ENCODE results near the gene POU6F1.

The POU6F1 gene

GRCh38 chr12:51216642-51217041, 1.2 kb downstream of the POU6F1 start:
- 0 out of 2 replicates have a peak, but pooled peaks cover 3% of the 10 kb centered on the region for H3K4me1 ChIP-seq (ENCODE audit: control insufficient read depth, insufficient read depth, low read length)
- no peaks in the 10 kb centered on the region for H3K36me3 ChIP-seq (ENCODE audit: control insufficient read depth, insufficient read depth, low read length)
- no peaks in the 10 kb centered on the region for H3K9me3 ChIP-seq (ENCODE audit: control insufficient read depth, insufficient read depth, low read length)
- H3K4me3 ChIP-seq (ENCODE audit: low read length), result peak overlapping the region; percentile 61; the same call in 1 of the 2 replicates
- no CpG with 5 or more reads among the region's 7 CpGs for WGBS (ENCODE audit: insufficient coverage, insufficient read length)
- no peak for DNase-seq (ENCODE audit: low read depth, low spot score)
- no peaks in the 10 kb centered on the region for H3K27me3 ChIP-seq (ENCODE audit: control insufficient read depth, insufficient read depth, low read length)
- no peak overlapping the region for H3K27ac ChIP-seq (ENCODE audit: low read length)

GRCh38 chr12:51214895-51215294, 3.0 kb downstream of the POU6F1 start:
- DNase-seq (ENCODE audit: low read depth, low spot score), result no peak
- Histone ChIP-seq H3K27me3 (ENCODE audit: control insufficient read depth, insufficient read depth, low read length) (no peaks in the 10 kb centered on the region), H3K4me1 (ENCODE audit: control insufficient read depth, insufficient read depth, low read length) (0 out of 2 replicates have a peak, but pooled peaks cover 3% of the 10 kb centered on the region), H3K9me3 (ENCODE audit: control insufficient read depth, insufficient read depth, low read length) (no peaks in the 10 kb centered on the region), H3K36me3 (ENCODE audit: control insufficient read depth, insufficient read depth, low read length) (no peaks in the 10 kb centered on the region), H3K4me3 (ENCODE audit: low read length) (no peak overlapping the region), H3K27ac (ENCODE audit: low read length) (no peak overlapping the region)
- no CpG with 5 or more reads among the region's 5 CpGs for WGBS (ENCODE audit: insufficient coverage, insufficient read length)

- no peak overlapping the region for H3K4me3 ChIP-seq (ENCODE audit: low read length)
- H3K27me3 ChIP-seq (ENCODE audit: control insufficient read depth, insufficient read depth, low read length), result no peaks in the 10 kb centered on the region
- DNase-seq (ENCODE audit: low read depth, low spot score), result no peak
- no peaks in the 10 kb centered on the region for H3K4me1 ChIP-seq (ENCODE audit: control insufficient read depth, insufficient read depth, low read length)
- H3K27ac ChIP-seq (ENCODE audit: low read length), result no peak overlapping the region
- WGBS (ENCODE audit: insufficient coverage, insufficient read length), result no CpG with 5 or more reads among the region's 2 CpGs
- no peaks in the 10 kb centered on the region for H3K9me3 ChIP-seq (ENCODE audit: control insufficient read depth, insufficient read depth, low read length)
- no peaks in the 10 kb centered on the region for H3K36me3 ChIP-seq (ENCODE audit: control insufficient read depth, insufficient read depth, low read length)
Observed at GRCh38 chr12:51210690-51211395, 7.0 kb downstream of the POU6F1 start.

- WGBS (ENCODE audit: insufficient coverage, insufficient read length), result no CpG with 5 or more reads among the region's 2 CpGs
- Histone ChIP-seq H3K4me1 (ENCODE audit: control insufficient read depth, insufficient read depth, low read length) (no peaks in the 10 kb centered on the region), H3K36me3 (ENCODE audit: control insufficient read depth, insufficient read depth, low read length) (no peaks in the 10 kb centered on the region), H3K27me3 (ENCODE audit: control insufficient read depth, insufficient read depth, low read length) (no peaks in the 10 kb centered on the region), H3K9me3 (ENCODE audit: control insufficient read depth, insufficient read depth, low read length) (no peaks in the 10 kb centered on the region), H3K4me3 (ENCODE audit: low read length) (no peak overlapping the region), H3K27ac (ENCODE audit: low read length) (no peak overlapping the region)
- DNase-seq (ENCODE audit: low read depth, low spot score), result no peak
Observed at GRCh38 chr12:51209259-51209658, 8.6 kb downstream of the POU6F1 start.

GRCh38 chr12:51208016-51208660, 9.7 kb downstream of the POU6F1 start:
- H3K27ac ChIP-seq (ENCODE audit: low read length), result no peak overlapping the region
- H3K27me3 ChIP-seq (ENCODE audit: control insufficient read depth, insufficient read depth, low read length), result no peaks in the 10 kb centered on the region
- WGBS (ENCODE audit: insufficient coverage, insufficient read length), result no CpG with 5 or more reads among the region's 7 CpGs
- H3K4me3 ChIP-seq (ENCODE audit: low read length), result no peak overlapping the region
- no peaks in the 10 kb centered on the region for H3K9me3 ChIP-seq (ENCODE audit: control insufficient read depth, insufficient read depth, low read length)
- H3K4me1 ChIP-seq (ENCODE audit: control insufficient read depth, insufficient read depth, low read length), result no peaks in the 10 kb centered on the region
- no peaks in the 10 kb centered on the region for H3K36me3 ChIP-seq (ENCODE audit: control insufficient read depth, insufficient read depth, low read length)
- no peak for DNase-seq (ENCODE audit: low read depth, low spot score)

- Histone ChIP-seq H3K27ac (ENCODE audit: low read length) (no peak overlapping the region), H3K9me3 (ENCODE audit: control insufficient read depth, insufficient read depth, low read length) (no peaks in the 10 kb centered on the region), H3K27me3 (ENCODE audit: control insufficient read depth, insufficient read depth, low read length) (no peaks in the 10 kb centered on the region), H3K4me3 (ENCODE audit: low read length) (no peak overlapping the region), H3K4me1 (ENCODE audit: control insufficient read depth, insufficient read depth, low read length) (no peaks in the 10 kb centered on the region), H3K36me3 (ENCODE audit: control insufficient read depth, insufficient read depth, low read length) (no peaks in the 10 kb centered on the region)
- WGBS (ENCODE audit: insufficient coverage, insufficient read length), result no CpG with 5 or more reads among the region's 6 CpGs
- DNase-seq (ENCODE audit: low read depth, low spot score), result no peak
Observed at GRCh38 chr12:51205350-51205749, 12.5 kb downstream of the POU6F1 start.

GRCh38 chr12:51202718-51203117, 15.1 kb downstream of the POU6F1 start:
- Histone ChIP-seq H3K36me3 (ENCODE audit: control insufficient read depth, insufficient read depth, low read length) (no peaks in the 10 kb centered on the region; the same call in 1 of the 2 replicates), H3K27ac (ENCODE audit: low read length) (no peak overlapping the region), H3K27me3 (ENCODE audit: control insufficient read depth, insufficient read depth, low read length) (no peaks in the 10 kb centered on the region), H3K4me3 (ENCODE audit: low read length) (no peak overlapping the region), H3K9me3 (ENCODE audit: control insufficient read depth, insufficient read depth, low read length) (no peaks in the 10 kb centered on the region), H3K4me1 (ENCODE audit: control insufficient read depth, insufficient read depth, low read length) (peaks cover under 1% of the 10 kb centered on the region; the same call in 1 of the 2 replicates)
- no CpG with 5 or more reads among the region's 5 CpGs for WGBS (ENCODE audit: insufficient coverage, insufficient read length)
- DNase-seq (ENCODE audit: low read depth, low spot score), result no peak

- Histone ChIP-seq H3K36me3 (ENCODE audit: control insufficient read depth, insufficient read depth, low read length) (no peaks in the 10 kb centered on the region; the same call in 1 of the 2 replicates), H3K27ac (ENCODE audit: low read length) (no peak overlapping the region), H3K9me3 (ENCODE audit: control insufficient read depth, insufficient read depth, low read length) (no peaks in the 10 kb centered on the region), H3K27me3 (ENCODE audit: control insufficient read depth, insufficient read depth, low read length) (no peaks in the 10 kb centered on the region), H3K4me3 (ENCODE audit: low read length) (no peak overlapping the region), H3K4me1 (ENCODE audit: control insufficient read depth, insufficient read depth, low read length) (peaks cover 2% of the 10 kb centered on the region; the same call in 1 of the 2 replicates)
- WGBS (ENCODE audit: insufficient coverage, insufficient read length), result no CpG with 5 or more reads among the region's 9 CpGs
- no peak for DNase-seq (ENCODE audit: low read depth, low spot score)
Observed at GRCh38 chr12:51200806-51201205, 17.1 kb downstream of the POU6F1 start.

GRCh38 chr12:51200156-51200555, 17.7 kb downstream of the POU6F1 start:
- no peak for DNase-seq (ENCODE audit: low read depth, low spot score)
- Histone ChIP-seq H3K4me1 (ENCODE audit: control insufficient read depth, insufficient read depth, low read length) (peaks cover 2% of the 10 kb centered on the region; the same call in 1 of the 2 replicates), H3K9me3 (ENCODE audit: control insufficient read depth, insufficient read depth, low read length) (no peaks in the 10 kb centered on the region), H3K27me3 (ENCODE audit: control insufficient read depth, insufficient read depth, low read length) (no peaks in the 10 kb centered on the region), H3K27ac (ENCODE audit: low read length) (no peak overlapping the region), H3K4me3 (ENCODE audit: low read length) (no peak overlapping the region), H3K36me3 (ENCODE audit: control insufficient read depth, insufficient read depth, low read length) (no peaks in the 10 kb centered on the region; the same call in 1 of the 2 replicates)
- WGBS (ENCODE audit: insufficient coverage, insufficient read length), result no CpG with 5 or more reads among the region's 7 CpGs

GRCh38 chr12:51199366-51199945, 18.4 kb downstream of the POU6F1 start:
- Histone ChIP-seq H3K9me3 (ENCODE audit: control insufficient read depth, insufficient read depth, low read length) (no peaks in the 10 kb centered on the region), H3K4me1 (ENCODE audit: control insufficient read depth, insufficient read depth, low read length) (peaks cover 2% of the 10 kb centered on the region; the same call in 1 of the 2 replicates), H3K27me3 (ENCODE audit: control insufficient read depth, insufficient read depth, low read length) (no peaks in the 10 kb centered on the region), H3K27ac (ENCODE audit: low read length) (no peak overlapping the region), H3K4me3 (ENCODE audit: low read length) (no peak overlapping the region), H3K36me3 (ENCODE audit: control insufficient read depth, insufficient read depth, low read length) (no peaks in the 10 kb centered on the region; the same call in 1 of the 2 replicates)
- DNase-seq (ENCODE audit: low read depth, low spot score), result no peak
- no CpG with 5 or more reads among the region's 10 CpGs for WGBS (ENCODE audit: insufficient coverage, insufficient read length)
